ENCODE results near the gene ADAT3.

The ADAT3 gene

GRCh38 chr19:1957562-1958248, 52.5 kb downstream of the ADAT3 start:
- no peak for DNase-seq (ENCODE audit: low read depth)

GRCh38 chr19:1959928-1960589, 54.9 kb downstream of the ADAT3 start:
- no peak for DNase-seq (ENCODE audit: low read depth)

GRCh38 chr19:1961000-1961883, 56.0 kb downstream of the ADAT3 start:
- no peak for DNase-seq (ENCODE audit: low read depth)

- DNase-seq (ENCODE audit: low read depth) = no peak
These were observed 57.5 kb downstream of the ADAT3 start for GRCh38 chr19:1962674-1963073.

All from HS-5 (cell line).